Neuron (in vitro differentiated cells): ENCODE measurements around the gene LRRC43.
A peak's percentile ranks its signal among the peaks of the same experiment; 100 is the strongest.

Experiments used
- H2AFZ ChIP-seq: one replicate; pipeline ENCODE4 v1.6.1; 2013; ENCODE audit warnings: low read depth, mild to moderate bottlenecking, inconsistent platforms, low read length, moderate library complexity
- H3K27me3 ChIP-seq: one replicate; pipeline ENCODE4 v1.6.1; 2013; ENCODE audit warnings: low read length; ENCODE audit not compliant: insufficient read depth
- H3K36me3 ChIP-seq: one replicate; pipeline ENCODE4 v1.6.1; 2013; ENCODE audit warnings: low read length; ENCODE audit not compliant: insufficient read depth
- H3K4me1 ChIP-seq: one replicate; pipeline ENCODE4 v1.6.1; 2013; ENCODE audit warnings: low read length; ENCODE audit not compliant: insufficient read depth
- H3K4me3 ChIP-seq: 2 replicates; pipeline ENCODE4 v1.5.1; 2013; ENCODE audit warnings: mild to moderate bottlenecking, low read length, moderate library complexity
- H3K9me3 ChIP-seq: one replicate; pipeline ENCODE4 v1.6.1; 2013; ENCODE audit warnings: low read length

LRRC43 gene, protein sequence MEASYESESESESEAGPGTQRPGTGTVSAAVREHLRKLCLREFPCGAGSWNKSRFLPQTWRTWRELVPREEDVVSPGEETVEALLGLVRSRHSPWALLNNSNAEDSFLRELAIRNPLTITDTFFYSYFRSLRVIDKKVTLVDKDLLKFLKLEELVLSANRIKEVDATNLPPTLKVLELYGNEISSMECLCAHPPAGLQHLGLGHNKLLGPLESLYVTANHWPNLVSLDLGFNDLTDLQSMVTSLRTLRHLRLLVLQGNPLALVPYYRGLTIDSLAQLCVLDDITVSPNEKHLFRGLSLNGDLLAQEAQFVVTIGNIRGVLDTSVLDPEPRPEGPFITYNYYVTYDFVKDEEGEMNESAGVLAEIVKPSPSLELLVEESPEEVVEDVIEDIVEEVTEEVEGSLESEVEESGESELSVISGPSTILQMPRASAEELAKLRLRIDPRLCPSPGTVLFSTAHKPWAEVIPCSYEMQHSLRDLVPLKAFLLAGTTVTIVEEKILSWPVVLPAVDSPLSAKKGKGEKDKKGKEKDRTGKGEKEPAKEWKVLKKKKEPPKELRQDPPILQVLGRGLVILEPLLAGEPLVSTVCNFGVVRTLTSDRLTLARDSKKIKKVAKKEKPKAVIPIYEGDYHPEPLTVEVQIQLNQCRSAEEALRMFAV

DNA sequence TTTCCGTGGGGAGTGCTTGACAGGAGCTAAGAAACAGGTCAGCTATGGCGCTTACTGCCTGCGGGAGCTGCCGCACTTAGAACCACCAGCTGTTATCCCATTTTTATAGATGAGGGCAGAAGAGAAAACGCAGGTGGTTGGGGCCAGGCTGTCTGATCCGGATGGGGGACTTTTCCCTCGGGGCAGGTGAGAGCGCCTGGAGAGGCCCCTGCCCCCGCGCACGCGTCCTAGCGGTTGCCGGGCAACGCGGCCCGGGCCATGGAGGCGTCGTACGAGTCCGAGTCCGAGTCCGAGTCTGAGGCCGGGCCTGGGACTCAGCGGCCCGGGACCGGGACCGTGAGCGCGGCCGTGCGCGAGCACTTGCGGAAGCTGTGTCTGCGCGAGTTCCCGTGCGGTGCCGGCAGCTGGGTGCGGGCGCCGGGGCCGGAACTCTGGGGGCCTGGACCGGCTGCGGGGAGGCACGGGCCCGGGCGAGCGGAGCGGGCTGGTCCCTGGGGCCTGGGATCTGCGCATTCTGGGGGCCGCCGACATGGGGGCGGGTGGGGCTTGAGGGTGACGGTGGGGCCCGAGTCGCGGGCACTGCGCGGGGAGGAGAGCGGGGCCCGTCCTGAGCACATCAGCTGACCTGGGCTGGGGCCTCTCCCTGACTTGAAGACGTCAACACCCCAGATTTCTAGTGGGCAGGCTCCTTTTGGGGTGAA, at the start of gene LRRC43:
Gene LRRC43 (plus strand): TSS at position 237 of the 701 bp plus-strand sequence. CDS start 22 bp downstream, at position 259.
- H3K9me3 ChIP-seq, result no peaks in the 10 kb centered on the region
- H3K4me1 ChIP-seq, result peaks cover 7% of the 10 kb centered on the region
- peaks cover 15% of the 10 kb centered on the region for H3K27me3 ChIP-seq
- H3K36me3 ChIP-seq, result no peaks in the 10 kb centered on the region
- H2AFZ ChIP-seq, result peak within 1 kb of the TSS; percentile 82
- H3K4me3 ChIP-seq, result peak within 1 kb of the TSS; percentile 48

DNA sequence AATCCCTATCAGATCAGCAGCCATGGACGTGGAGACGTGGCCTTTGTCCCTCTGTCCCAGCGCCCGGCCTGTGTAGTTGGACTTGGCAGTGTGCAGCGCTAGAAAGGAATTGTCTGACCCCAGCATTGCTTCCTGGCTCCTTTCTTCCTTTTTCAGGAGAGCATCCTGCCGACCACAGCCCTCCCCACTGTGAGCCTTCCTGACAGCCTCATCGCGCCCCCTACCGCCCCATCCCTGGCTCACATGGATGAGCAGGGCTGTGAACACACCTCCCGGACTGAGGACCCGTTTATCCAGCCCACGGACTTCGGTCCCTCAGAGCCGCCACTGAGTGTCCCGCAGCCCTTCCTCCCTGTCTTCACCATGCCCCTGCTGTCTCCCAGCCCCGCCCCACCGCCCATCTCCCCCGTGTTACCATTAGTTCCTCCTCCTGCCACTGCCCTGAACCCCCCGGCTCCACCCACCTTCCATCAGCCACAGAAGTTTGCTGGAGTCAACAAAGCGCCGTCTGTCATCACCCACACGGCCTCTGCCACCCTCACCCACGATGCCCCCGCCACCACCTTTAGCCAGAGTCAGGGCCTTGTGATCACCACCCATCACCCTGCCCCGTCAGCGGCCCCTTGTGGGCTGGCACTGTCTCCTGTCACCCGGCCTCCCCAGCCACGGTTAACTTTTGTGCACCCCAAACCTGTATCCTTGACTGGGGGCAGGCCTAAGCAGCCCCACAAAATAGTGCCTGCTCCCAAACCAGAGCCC, 49.6 kb upstream of the LRRC43 start:
- Histone ChIP-seq H3K4me1 (no peaks in the 10 kb centered on the region), H3K27me3 (no peaks in the 10 kb centered on the region), H3K9me3 (no peaks in the 10 kb centered on the region), H3K4me3 (no peak overlapping the region), H3K36me3 (peaks cover 40% of the 10 kb centered on the region), H2AFZ (no peak overlapping the region)

DNA sequence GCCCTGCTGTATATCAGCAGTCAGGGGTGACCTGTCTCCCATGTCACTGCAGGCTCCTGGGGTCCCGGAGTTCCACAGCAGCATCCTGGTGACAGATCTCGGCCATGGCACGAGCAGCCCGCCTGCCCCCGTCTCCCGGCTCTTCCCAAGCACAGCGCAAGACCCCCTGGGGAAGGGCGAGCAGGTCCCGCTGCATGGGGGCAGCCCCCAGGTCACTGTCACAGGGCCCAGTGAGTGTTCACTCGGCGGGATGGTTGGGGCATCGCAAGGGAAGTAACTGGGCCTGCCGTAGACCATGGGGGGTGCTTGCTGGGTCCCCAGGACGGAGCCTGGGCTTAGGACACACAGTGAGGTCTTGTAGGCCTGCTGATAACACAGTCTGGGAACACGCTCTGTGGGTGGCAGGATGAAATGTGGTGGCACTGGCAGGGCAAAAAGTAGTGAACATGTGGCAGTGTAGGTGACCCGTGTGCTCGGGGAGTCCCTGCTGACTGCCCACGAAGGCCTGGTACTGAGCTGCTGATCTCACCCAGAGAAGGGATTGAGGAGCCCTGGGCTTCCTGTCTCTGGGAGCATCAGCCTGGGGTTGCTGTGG, 47.4 kb upstream of the LRRC43 start:
- H3K4me3 ChIP-seq, result no peak overlapping the region
- H3K9me3 ChIP-seq, result no peaks in the 10 kb centered on the region
- H3K27me3 ChIP-seq, result no peaks in the 10 kb centered on the region
- no peaks in the 10 kb centered on the region for H3K4me1 ChIP-seq
- peaks cover 23% of the 10 kb centered on the region for H3K36me3 ChIP-seq
- no peak overlapping the region for H2AFZ ChIP-seq

DNA sequence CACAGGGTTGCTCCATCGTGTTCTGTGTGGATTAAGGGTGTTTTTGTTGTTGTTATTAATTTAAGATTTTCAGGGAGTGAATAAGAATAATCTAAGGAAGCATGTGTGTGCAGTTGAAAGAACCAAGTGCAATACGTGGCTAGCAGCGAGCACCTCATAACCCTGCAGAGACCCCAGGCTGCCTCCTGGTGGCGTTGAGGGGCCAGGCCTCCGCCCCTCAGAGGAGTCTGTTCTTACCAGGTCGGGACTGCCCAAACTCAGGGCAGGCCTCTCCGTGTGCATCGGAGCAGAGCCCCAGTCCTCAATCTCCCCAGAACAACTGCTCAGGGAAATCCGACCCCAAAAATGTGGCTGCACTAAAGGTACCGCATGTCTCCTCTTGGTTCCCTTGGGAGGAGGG, 45.7 kb upstream of the LRRC43 start:
- Histone ChIP-seq H3K36me3 (peaks cover 36% of the 10 kb centered on the region), H3K27me3 (no peaks in the 10 kb centered on the region), H2AFZ (no peak overlapping the region), H3K4me3 (no peak overlapping the region), H3K4me1 (no peaks in the 10 kb centered on the region), H3K9me3 (peaks cover 10% of the 10 kb centered on the region)

DNA sequence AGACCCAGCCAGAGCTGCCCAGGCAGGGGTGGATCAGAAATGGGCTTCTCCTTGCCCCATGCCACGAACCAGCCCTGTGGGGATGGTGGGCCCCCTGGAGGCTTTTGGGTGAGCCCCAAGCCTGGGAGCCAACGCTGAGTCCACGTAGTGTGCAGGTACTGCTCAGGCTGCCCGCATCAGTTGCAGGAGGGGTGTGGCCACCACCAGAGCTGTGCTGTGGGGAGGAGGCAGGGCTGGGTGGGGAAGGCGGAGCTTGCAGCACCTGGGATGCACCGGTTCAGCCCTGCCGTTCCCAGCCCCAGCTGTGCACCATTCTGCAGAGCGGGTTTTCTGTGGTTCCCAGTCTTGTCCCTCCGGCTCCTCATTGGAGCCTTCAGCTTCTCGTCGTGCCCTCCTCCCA, 45.2 kb upstream of the LRRC43 start:
- peaks cover 40% of the 10 kb centered on the region for H3K36me3 ChIP-seq
- H2AFZ ChIP-seq, result no peak overlapping the region
- no peaks in the 10 kb centered on the region for H3K4me1 ChIP-seq
- no peaks in the 10 kb centered on the region for H3K27me3 ChIP-seq
- peaks cover 14% of the 10 kb centered on the region for H3K9me3 ChIP-seq
- no peak overlapping the region for H3K4me3 ChIP-seq

DNA sequence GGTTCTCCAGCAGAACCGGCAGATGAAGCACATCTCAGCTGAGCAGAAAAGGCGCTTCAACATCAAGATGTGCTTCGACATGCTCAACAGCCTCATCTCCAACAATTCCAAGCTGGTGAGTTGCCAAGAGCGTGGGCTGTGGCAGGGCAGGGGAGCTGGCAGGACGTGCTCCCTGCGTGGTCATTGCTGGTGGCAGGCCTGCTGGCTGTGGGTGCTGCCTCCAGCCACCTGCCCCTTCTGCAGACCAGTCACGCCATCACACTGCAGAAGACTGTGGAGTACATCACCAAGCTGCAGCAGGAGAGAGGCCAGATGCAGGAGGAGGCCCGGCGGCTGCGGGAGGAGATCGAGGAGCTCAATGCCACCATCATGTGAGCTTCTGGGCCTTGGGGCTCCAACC, 44.7 kb upstream of the LRRC43 start:
- Histone ChIP-seq H3K4me3 (no peak overlapping the region), H2AFZ (no peak overlapping the region), H3K36me3 (peaks cover 40% of the 10 kb centered on the region), H3K9me3 (peaks cover 19% of the 10 kb centered on the region), H3K4me1 (no peaks in the 10 kb centered on the region), H3K27me3 (no peaks in the 10 kb centered on the region)

DNA sequence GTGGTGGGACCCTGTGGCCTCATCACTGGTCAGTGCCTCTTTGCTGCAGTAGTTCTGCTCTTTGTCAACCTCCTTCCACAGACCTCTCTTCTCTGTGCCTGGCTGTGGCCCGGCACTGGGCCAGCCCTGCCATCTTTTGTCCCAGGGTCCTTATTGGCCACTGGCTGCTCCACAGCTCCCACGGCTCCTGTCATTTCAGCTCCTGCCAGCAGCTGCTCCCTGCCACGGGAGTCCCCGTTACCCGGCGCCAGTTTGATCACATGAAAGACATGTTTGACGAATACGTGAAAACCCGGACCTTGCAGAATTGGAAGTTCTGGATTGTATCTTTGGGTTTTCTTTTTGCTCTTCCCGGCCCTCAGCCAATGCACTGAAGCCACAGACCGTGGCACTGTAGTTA, 44.3 kb upstream of the LRRC43 start:
- Histone ChIP-seq H3K27me3 (no peaks in the 10 kb centered on the region), H3K4me1 (no peaks in the 10 kb centered on the region), H3K4me3 (no peak overlapping the region), H2AFZ (no peak overlapping the region), H3K36me3 (peaks cover 44% of the 10 kb centered on the region), H3K9me3 (peaks cover 20% of the 10 kb centered on the region)

DNA sequence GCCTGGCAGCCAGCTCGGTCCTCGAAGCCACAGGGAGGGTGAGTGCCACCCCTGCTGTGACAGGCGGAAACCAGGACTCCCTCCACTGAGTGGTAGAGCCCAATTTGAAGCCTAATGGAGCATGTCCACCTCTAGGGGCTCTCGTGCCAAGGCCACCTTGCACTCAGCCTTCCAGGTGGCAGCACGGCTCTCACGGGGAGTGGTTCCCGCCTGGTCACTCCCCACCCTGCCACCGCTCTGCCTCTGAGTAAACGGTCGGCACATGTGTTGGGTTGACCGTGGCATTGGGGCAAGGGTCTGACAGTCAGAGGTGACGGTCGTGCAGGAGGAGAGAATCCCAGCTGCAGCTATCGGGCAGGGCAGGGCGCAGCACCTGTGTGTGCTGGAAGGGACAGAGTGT, 43.7 kb upstream of the LRRC43 start:
- no peak overlapping the region for H2AFZ ChIP-seq
- peaks cover 48% of the 10 kb centered on the region for H3K36me3 ChIP-seq
- H3K4me3 ChIP-seq, result no peak overlapping the region
- H3K9me3 ChIP-seq, result peaks cover 20% of the 10 kb centered on the region
- H3K27me3 ChIP-seq, result no peaks in the 10 kb centered on the region
- no peaks in the 10 kb centered on the region for H3K4me1 ChIP-seq

DNA sequence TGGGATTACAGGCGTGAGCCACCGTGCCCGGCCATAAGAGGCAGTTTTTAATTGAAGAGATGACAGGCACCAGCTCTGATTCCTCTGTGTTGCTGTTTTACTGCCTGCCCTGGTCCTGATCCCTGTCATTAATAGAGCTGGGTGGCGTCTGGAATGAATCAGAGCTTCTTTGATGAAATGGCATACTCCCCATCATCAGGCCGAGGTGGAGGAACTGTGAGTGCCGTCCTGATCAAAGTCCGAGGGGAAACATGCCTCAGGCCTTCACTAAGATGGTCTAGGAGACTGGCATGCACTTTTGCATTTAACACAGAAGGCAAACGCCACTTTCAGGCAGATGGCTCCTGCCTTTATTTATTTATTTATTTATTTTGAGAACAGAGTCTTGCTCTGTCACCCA, 43.0 kb upstream of the LRRC43 start:
- H3K9me3 ChIP-seq, result peaks cover 20% of the 10 kb centered on the region

DNA sequence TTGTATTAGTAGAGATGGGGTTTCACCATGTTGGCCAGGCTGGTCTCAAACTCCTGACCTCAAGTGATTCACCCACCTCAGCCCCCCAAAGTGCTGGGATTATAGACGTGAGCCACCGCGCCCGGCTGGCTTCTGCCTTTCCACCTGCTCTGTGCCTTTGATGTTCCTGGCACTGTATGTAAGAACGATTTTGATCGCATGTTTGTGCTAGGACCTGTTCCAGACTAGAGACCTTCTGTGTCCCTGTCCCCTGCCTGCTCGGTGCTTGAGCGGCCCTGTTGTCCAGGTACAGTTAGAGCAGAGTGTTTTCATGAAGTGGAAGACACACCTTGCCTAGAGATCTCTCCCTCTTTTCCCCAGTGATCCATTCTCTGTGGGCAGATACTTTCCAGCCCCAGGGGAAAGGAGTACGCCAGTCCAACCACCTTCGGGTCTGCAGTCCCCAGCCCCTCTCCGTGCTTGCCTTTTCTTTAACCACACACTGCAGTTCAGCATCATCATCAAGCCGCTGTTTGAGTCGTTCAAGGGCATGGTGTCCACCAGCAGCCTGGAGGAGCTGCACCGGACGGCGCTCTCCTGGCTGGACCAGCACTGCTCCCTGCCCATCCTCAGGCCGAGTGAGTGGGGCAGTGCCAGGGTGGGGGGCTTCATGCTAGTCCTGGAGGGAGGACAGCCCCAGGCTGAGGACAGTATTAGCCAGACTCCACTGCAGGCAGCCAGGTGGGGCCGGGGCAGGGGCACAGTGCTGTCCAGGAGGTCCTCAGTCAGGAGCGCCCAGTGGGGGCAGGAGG, 42.3 kb upstream of the LRRC43 start:
- Histone ChIP-seq H3K36me3 (peaks cover 41% of the 10 kb centered on the region), H2AFZ (no peak overlapping the region), H3K4me3 (no peak overlapping the region), H3K27me3 (no peaks in the 10 kb centered on the region), H3K9me3 (peaks cover 20% of the 10 kb centered on the region), H3K4me1 (no peaks in the 10 kb centered on the region)

More for the DNA sequence above, 43.0 kb upstream of the LRRC43 start:
- H3K4me1 ChIP-seq, result no peaks in the 10 kb centered on the region
- H3K4me3 ChIP-seq, result no peak overlapping the region
- no peak overlapping the region for H2AFZ ChIP-seq
- no peaks in the 10 kb centered on the region for H3K27me3 ChIP-seq
- H3K36me3 ChIP-seq, result peaks cover 47% of the 10 kb centered on the region

DNA sequence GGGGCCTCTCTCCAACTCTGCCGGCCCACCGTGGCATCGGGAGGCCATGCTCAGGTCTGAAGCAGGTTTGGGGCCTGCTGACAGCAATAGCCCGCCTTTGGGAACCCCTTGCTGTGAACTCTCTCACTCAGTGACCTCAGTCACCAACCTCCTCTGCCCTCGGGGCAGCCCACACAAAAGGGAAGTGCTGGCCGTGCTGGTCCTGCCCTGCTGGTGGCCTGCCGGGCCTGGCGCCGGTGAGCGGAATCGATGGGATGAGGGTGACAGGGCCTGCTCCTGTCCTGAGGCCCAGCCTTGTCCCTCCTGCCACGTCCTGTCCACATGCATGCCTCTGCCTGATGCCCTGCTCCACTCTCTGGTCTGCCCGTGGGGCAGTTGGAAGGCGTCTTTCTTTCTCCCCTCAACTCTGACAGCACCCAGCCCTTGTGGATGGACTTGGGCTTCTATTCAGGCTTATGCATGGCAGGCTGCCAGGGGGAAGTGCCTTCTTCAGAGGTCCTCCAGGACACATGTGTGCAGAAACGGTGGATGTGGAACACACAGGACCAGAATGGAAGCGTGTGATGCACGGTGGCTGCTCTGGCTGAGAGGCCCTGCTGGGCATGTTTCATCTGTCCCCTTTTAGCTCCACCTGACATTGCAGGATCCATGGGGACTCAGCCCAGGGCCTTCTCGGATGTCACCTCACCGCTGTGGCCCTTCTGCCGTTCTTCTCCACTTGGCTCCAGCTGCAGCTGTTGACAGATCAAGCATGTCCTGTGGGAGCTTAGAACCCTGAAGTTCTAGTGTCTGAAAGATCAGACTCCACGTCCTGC, 40.8 kb upstream of the LRRC43 start:
- Histone ChIP-seq H3K36me3 (peaks cover 40% of the 10 kb centered on the region), H3K4me1 (no peaks in the 10 kb centered on the region), H2AFZ (no peak overlapping the region), H3K27me3 (no peaks in the 10 kb centered on the region), H3K9me3 (peaks cover 20% of the 10 kb centered on the region), H3K4me3 (no peak overlapping the region)
